K562 (cell line): ENCODE data around the gene RPL9. TPM values are rescaled to one million over a fixed set of nuclear protein-coding genes. Genes with fewer than 3 reads are reported as not detected.
A peak's percentile ranks its signal among the peaks of the same experiment; 100 is the strongest.

Experiments
- CHAMP1 ChIP-seq: fragments of 450-650 bp; IDR thresholded peaks from 2 replicates; pipeline ENCODE4 v1.6.1; 2016; ENCODE audit warnings: mild to moderate bottlenecking
- DMBX1 ChIP-seq: fragments of 250-450 bp; sonication (Bioruptor Pico); IDR thresholded peaks from 2 replicates; pipeline ENCODE4 v1.8.0; 2022; ENCODE audit warnings: inconsistent platforms, mild to moderate bottlenecking, moderate library complexity, borderline replicate concordance
- E2F3 ChIP-seq: fragments of 250-450 bp; sonication (Bioruptor Pico); IDR thresholded peaks from 2 replicates; pipeline ENCODE4 v1.4.0; 2020; ENCODE audit warnings: mild to moderate bottlenecking
- GTF2A2 ChIP-seq: IDR thresholded peaks from 2 replicates; pipeline ENCODE4 v1.6.1; 2016; ENCODE audit warnings: mild to moderate bottlenecking, missing genetic modification characterization, missing compliant biosample characterization
- MTA2 ChIP-seq: fragments of 450-650 bp; IDR thresholded peaks from 2 replicates; pipeline ENCODE4 v1.6.1; 2016; ENCODE audit warnings: low read depth
- MYNN ChIP-seq, 2 experiments: sonication (generic); formaldehyde crosslinking in 1 of 2; IDR thresholded peaks; 2 replicates each; pipeline versions ENCODE4 v1.5.0 to v1.6.1; 2016 to 2020; ENCODE audit warnings: antibody characterized with exemption in 1 of 2, missing genetic modification reagents in 1 of 2
- PHTF2 ChIP-seq: fragments of 250-450 bp; sonication (Bioruptor Pico); IDR thresholded peaks from 2 replicates; pipeline ENCODE4 v1.5.0; 2021; ENCODE audit warnings: mild to moderate bottlenecking
- SAFB ChIP-seq: fragments of 200-400 bp; formaldehyde crosslinking; IDR thresholded peaks from 2 replicates; pipeline ENCODE4 v1.6.1; 2017; ENCODE audit warnings: low read depth, low read length, borderline replicate concordance
- STAT5B ChIP-seq: fragments of 250-450 bp; sonication (Bioruptor Pico); IDR thresholded peaks from 2 replicates; pipeline ENCODE4 v1.8.0; 2021; ENCODE audit warnings: mild to moderate bottlenecking, inconsistent platforms
- TAF9B ChIP-seq: fragments of 450-650 bp; IDR thresholded peaks from 2 replicates; pipeline ENCODE4 v1.6.1; 2018; ENCODE audit warnings: mild to moderate bottlenecking; ENCODE audit not compliant: partially characterized antibody
- ZC3H8 ChIP-seq: fragments of 450-650 bp; IDR thresholded peaks from 2 replicates; pipeline ENCODE4 v1.6.1; 2017
- ZNF764 ChIP-seq: fragments of 250-450 bp; sonication (Bioruptor Pico); IDR thresholded peaks from 2 replicates; pipeline ENCODE4 v1.4.0; 2020; ENCODE audit warnings: low read depth, mild to moderate bottlenecking, moderate library complexity
- polyA plus RNA-seq, 8 experiments: library from polyadenylated mRNA; depleted of rRNA in 4 of 8; stranded (reverse) in 5 of 8; unstranded in 3 of 8; fragments of >200 nt; fragmentation: Nextera tagmentation in 2 of 8; fragmentation: Illumina TruSeq in 1 of 8; extraction: Ambion mirVana in 2 of 8; extraction: Trizol in 1 of 8; gene quantifications; 2 replicates each; pipeline versions ENCODE4 v1.2.1 to v1.2.3, GENCODE V29; 2011 to 2014; ENCODE audit warnings: inconsistent platforms in 1 of 8, missing spikeins in 1 of 8
- total RNA-seq, 7 experiments: library from RNA; depleted of rRNA in 6 of 7; stranded (reverse); fragments of >200 nt in 6 of 7; fragmentation: Illumina TruSeq in 2 of 7; extraction: Trizol in 2 of 7; gene quantifications; 2 replicates each; pipeline versions ENCODE4 v1.2.1 to v1.2.3, GENCODE V29; 2011 to 2021; ENCODE audit warnings: low replicate concordance in 1 of 7
- TF ChIP-seq, protein P1 (sequence below): fragments of 450-650 bp; IDR thresholded peaks from one replicate; pipeline ENCODE4 v1.6.1; 2018; ENCODE audit warnings: mild to moderate bottlenecking, moderate library complexity; ENCODE audit not compliant: partially characterized antibody
- TF ChIP-seq, protein P2 (sequence below), 2 experiments: fragments of 450-650 bp; IDR thresholded peaks; 2 replicates each; pipeline ENCODE4 v1.6.1; 2016; ENCODE audit warnings: mild to moderate bottlenecking in 2 of 2, borderline replicate concordance in 1 of 2, low read depth in 1 of 2, moderate library complexity in 1 of 2

The RPL9 gene
- total and polyA plus RNA-seq, 9 of the 15 experiments (the other 6 are each of a cell fraction or from before 2014, with no cell fraction given) = 1,925 to 5,178 (median 3,033) TPM

DNA sequence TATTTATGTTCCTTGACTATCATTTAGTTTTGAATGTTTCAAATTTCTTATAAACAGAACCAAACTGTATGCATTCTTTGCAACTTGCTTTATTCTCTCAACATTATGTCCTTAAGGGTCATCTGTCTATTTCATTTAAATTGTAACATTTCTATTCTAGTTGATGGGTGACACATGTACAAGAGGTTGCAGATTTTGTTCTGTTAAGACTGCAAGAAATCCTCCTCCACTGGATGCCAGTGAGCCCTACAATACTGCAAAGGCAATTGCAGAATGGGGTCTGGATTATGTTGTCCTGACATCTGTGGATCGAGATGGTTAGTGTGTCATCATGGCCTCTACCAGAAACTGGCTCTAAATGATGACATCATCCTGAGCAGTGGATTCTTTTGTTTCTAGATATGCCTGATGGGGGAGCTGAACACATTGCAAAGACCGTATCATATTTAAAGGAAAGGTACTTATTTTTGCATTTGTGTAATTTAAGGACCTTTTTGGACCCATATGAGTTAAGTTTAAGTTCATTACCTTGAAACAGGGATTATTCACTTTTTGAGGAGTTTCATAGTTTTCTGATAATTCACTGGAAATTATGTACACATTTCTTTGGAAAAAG is 6.3 kb upstream of the RPL9 start (continued):
- TF ChIP-seq ZNF764 = no peak
- TF ChIP-seq E2F3 (CRISPR knock-in tag) = no peak
- no peak for TF ChIP-seq MYNN (IDR thresholded peaks at IDR 0.05)
- TF ChIP-seq MYNN (CRISPR knock-in tag; IDR thresholded peaks at IDR 0.05) = no peak
- peak; percentile 31 for TF ChIP-seq TAF9B
- no peak for TF ChIP-seq STAT5B
- no peak for TF ChIP-seq SAFB
- no peak for TF ChIP-seq MTA2
- no peak for TF ChIP-seq ZC3H8
- TF ChIP-seq, protein P1, sequence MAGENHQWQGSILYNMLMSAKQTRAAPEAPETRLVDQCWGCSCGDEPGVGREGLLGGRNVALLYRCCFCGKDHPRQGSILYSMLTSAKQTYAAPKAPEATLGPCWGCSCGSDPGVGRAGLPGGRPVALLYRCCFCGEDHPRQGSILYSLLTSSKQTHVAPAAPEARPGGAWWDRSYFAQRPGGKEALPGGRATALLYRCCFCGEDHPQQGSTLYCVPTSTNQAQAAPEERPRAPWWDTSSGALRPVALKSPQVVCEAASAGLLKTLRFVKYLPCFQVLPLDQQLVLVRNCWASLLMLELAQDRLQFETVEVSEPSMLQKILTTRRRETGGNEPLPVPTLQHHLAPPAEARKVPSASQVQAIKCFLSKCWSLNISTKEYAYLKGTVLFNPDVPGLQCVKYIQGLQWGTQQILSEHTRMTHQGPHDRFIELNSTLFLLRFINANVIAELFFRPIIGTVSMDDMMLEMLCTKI = no peak
- 0 out of 2 replicates have a peak, but pooled peaks have one; percentile 64 for TF ChIP-seq CHAMP1
- TF ChIP-seq PHTF2 (CRISPR knock-in tag) = no peak
- TF ChIP-seq GTF2A2 (tag) = no peak
- TF ChIP-seq, protein P2, sequence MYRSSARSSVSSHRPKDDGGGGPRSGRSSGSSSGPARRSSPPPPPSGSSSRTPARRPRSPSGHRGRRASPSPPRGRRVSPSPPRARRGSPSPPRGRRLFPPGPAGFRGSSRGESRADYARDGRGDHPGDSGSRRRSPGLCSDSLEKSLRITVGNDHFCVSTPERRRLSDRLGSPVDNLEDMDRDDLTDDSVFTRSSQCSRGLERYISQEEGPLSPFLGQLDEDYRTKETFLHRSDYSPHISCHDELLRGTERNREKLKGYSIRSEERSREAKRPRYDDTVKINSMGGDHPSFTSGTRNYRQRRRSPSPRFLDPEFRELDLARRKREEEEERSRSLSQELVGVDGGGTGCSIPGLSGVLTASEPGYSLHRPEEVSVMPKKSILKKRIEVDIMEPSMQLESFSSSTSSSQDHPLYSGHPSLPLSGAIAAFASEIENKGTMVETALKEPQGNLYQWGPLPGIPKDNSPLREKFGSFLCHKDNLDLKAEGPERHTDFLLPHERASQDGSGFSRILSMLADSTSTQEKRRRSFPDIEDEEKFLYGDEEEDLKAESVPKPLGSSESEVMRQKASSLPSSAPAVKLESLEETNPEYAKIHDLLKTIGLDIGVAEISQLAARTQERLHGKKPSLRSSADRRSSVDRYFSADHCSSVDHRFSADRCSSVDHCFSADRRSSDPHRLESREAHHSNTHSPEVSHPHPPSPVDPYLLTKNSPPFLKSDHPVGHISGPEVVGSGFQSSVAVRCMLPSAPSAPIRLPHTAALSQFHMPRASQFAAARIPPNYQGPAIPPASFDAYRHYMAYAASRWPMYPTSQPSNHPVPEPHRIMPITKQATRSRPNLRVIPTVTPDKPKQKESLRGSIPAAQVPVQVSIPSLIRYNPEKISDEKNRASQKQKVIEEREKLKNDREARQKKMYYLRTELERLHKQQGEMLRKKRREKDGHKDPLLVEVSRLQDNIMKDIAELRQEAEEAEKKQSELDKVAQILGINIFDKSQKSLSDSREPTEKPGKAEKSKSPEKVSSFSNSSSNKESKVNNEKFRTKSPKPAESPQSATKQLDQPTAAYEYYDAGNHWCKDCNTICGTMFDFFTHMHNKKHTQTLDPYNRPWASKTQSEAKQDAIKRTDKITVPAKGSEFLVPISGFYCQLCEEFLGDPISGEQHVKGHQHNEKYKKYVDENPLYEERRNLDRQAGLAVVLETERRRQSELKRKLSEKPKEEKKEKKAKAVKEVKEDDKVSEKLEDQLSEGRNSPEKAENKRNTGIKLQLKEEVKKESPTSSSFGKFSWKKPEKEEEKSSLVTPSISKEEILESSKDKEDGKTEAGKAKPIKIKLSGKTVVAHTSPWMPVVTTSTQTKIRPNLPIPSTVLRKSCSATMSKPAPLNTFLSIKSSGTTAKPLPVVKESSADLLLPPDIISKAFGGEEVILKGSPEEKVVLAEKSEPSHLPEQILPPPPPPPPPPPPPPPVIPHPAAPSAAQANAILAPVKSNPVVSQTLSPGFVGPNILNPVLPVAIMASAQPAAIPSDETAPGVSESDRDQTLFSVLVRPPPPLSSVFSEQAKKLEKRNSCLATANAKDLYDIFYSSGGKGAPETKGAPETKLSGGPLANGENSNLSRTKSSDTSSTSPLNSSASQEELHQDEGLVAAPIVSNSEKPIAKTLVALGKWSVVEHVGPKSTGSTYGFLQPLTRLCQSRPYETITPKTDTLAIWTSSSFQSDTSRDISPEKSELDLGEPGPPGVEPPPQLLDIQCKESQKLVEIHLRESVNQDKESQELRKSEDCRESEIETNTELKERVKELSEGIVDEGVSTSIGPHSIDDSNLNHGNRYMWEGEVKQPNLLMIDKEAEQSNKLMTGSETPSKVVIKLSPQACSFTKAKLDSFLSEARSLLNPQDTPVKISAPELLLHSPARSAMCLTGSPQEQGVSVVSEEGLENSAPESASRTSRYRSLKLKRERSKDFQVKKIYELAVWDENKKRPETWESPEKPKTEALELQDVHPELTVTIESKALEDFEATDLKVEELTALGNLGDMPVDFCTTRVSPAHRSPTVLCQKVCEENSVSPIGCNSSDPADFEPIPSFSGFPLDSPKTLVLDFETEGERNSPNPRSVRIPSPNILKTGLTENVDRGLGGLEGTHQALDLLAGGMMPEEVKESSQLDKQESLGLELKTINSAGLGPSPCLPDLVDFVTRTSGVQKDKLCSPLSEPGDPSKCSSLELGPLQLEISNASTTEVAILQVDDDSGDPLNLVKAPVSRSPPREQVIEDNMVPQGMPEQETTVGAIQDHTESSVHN (IDR thresholded peaks at IDR 0.05; ENCODE audit: borderline replicate concordance in 1 of 2, low read depth in 1 of 2) = no peak; a peak in 1 of 4 replicates
- peak; percentile 16; the same call in 1 of the 2 replicates for TF ChIP-seq DMBX1 (CRISPR knock-in tag)
